Activated CD4-positive, CD25-positive, alpha-beta regulatory T cell treated with anti-CD3 and anti-CD28 coated beads, Interleukin-2, amount 50 U/mL, for 16 hours (primary cell): ENCODE results near the gene CHST13.

Experiments used
- DNase-seq: peaks from one replicate; pipeline ENCODE4 v3.0.0-alpha.2; 2020; ENCODE audit warnings: low read depth, low spot score

CHST13 gene

GRCh38 chr3:126509597-126510307 lies 14.2 kb upstream of the CHST13 start:
- DNase-seq, result no peak

GRCh38 chr3:126510308-126510910 lies 13.5 kb upstream of the CHST13 start:
- DNase-seq, result no peak

GRCh38 chr3:126511291-126511690 lies 12.7 kb upstream of the CHST13 start:
- DNase-seq, result no peak

GRCh38 chr3:126512026-126512425 lies 11.9 kb upstream of the CHST13 start:
- no peak for DNase-seq

- no peak for DNase-seq
Observed at GRCh38 chr3:126512916-126513650, 10.9 kb upstream of the CHST13 start.

GRCh38 chr3:126514161-126514560 lies 9.8 kb upstream of the CHST13 start:
- DNase-seq, result no peak

GRCh38 chr3:126515066-126515706 lies 8.8 kb upstream of the CHST13 start:
- no peak for DNase-seq

- DNase-seq, result no peak
Observed at GRCh38 chr3:126516152-126516935, 7.6 kb upstream of the CHST13 start.

GRCh38 chr3:126516936-126517290 lies 7.0 kb upstream of the CHST13 start:
- DNase-seq, result no peak

- no peak for DNase-seq
Observed at GRCh38 chr3:126517291-126517951, 6.5 kb upstream of the CHST13 start, which contains the start of gene UROC1. UROC1 (minus strand) TSS chr3:126517773; CDS start chr3:126517719, 54 bp downstream.

GRCh38 chr3:126517986-126518778 lies 5.8 kb upstream of the CHST13 start:
- no peak for DNase-seq

- DNase-seq, result no peak
Observed at GRCh38 chr3:126518779-126519177, 5.2 kb upstream of the CHST13 start.

GRCh38 chr3:126519506-126520455 lies 4.2 kb upstream of the CHST13 start:
- DNase-seq, result no peak

- no peak for DNase-seq
Observed at GRCh38 chr3:126521122-126521891, 2.6 kb upstream of the CHST13 start.

GRCh38 chr3:126522363-126522788 lies 1.6 kb upstream of the CHST13 start:
- DNase-seq, result peak; percentile 12

- DNase-seq, result no peak
Observed at GRCh38 chr3:126524429-126524988, 554 bp downstream of the CHST13 start.

- no peak for DNase-seq
Observed at GRCh38 chr3:126525091-126525852, 1.3 kb downstream of the CHST13 start.
